Activated CD4-positive, alpha-beta T cell treated with anti-CD3 and anti-CD28 coated beads, Interleukin-2, amount 50 U/mL, for 16 hours (primary cell): ENCODE data around the gene BMP5.
A peak's percentile ranks its signal among the peaks of the same experiment; 100 is the strongest.
"Not testable (repeated sequence)": the region's sequence is repeated elsewhere in the genome, so short reads cannot be mapped to it uniquely, and the experiment has no call there.

Experiments used
- DNase-seq: peaks from one replicate; pipeline ENCODE4 v3.0.0-alpha.2; 2020

BMP5 gene

GRCh38 chr6:55875400-55875799 lies at the start of gene BMP5:
Gene BMP5, minus strand, starts transcription at chr6:55875590. Its CDS starts 725 bp downstream, at chr6:55874865.
- DNase-seq = no peak

DNA sequence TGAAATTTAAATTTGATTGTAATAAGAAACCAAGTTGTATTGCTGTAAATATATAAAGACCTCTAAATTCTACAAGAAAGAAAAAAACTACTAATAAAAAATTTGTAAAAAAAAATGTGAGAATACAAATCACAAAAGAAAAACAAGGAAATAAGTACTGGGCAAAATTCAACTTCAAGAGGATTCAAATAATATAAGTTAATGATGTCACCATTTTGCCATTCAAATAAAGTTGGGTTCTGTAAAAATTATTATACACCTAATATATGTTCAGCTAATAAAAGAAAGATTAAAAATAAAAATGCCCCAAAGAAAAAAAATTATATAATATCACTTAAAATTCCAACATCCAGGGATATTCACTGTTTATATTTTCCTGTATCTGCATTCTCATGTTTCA lies 47.0 kb upstream of the BMP5 start:
- DNase-seq = no peak

GRCh38 chr6:55919716-55920308 lies 44.4 kb upstream of the BMP5 start:
- DNase-seq = no peak

DNA sequence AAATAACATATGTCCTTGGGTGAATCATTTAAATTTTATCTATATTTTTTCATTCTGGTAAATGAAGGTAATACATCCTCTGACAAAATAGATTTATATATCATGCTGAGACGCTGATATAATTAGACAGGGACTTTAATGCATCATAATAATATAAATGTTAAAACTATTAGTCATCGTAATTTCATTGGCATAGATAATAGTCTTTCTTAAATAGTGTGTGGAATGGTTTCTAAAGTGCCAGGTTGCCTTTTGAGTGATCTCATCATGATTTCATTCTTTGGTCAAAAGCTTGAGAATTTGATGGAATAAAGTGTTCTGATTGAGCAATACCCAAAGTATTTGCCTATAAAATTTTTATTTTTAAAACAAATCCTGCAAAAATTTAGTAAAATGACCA lies 43.2 kb upstream of the BMP5 start:
- DNase-seq = no peak

DNA sequence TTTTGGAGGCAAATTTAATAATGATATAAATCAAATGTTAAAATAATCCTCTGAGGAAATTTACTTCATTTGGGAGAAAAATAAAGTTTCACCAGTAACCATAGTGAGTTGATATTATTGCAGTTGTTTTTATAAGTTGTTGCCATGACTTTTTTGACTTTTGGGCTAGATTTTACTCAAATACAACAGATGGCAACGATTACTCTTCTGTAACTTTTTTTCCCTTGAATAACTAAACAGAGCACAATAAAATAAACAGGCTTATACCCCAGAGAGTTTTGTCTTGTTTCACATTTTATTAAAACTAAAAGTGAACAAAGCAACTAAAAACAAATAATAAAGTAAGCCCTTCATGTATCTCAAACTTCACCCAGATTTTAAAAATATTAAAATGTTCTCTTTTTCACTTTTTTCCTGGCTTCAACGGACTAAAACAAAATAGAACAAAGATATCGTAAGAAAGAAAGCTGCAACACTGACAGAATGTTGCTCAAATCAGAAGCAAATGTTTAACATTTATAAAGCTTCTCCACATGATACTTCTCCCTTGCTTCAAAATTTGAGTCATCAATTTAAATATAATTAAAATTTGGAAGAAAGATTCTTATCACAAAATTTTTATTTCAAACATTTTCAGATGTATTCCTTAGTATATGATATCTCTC lies 42.5 kb upstream of the BMP5 start:
- no peak for DNase-seq

GRCh38 chr6:55916188-55916587 lies 40.8 kb upstream of the BMP5 start:
- DNase-seq = no peak

DNA sequence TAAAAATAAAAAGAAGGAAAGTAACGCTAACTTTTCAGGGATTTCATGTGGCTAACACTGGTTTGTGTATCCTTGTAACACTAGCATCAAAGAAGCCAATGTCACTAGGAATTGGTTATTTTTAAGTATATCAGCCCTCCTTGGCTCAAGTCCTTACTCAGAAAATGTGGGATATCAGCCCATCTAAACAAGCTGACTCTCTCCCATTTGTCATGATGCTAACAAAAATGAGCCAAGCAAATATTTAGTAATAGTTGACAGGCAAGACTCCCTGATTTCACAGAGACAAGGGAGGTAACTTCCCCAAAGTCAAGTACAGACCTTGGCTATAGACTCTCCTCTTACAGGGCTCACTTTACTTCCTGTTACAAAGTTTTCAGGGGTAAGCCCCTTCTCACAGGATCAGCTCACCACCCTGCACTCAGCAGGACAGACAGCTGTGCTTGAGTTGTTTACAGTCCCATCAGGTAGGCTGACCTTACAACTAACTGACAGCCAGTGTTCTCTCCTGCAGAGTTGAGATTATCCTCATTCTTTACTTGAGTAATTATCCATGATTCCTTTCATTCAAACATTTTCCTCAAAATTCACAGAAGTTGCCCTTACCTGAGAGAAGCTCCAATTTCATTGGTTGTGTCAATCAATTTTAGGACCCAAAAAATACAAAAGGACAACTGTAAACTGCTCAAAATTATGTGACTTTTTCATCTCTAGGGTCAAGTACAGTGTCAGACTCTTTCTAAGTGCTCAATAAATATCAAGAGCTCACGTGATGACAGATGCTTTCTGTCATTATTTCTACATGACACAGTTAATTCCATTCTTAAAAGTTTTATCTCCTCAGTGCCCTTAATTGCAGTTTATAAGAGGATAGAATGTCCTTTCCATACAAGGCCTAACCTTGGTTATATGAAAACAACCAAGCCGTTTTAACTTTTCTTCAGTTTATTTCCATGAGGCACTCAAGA lies 38.1 kb upstream of the BMP5 start:
- no peak for DNase-seq

- not testable (repeated sequence) for DNase-seq
Measured at GRCh38 chr6:55910466-55910865, 35.1 kb upstream of the BMP5 start.

GRCh38 chr6:55909911-55910310 lies 34.5 kb upstream of the BMP5 start:
- not testable (repeated sequence) for DNase-seq

- DNase-seq = no peak
Measured at GRCh38 chr6:55902796-55903195, 27.4 kb upstream of the BMP5 start.

GRCh38 chr6:55901765-55902270 lies 26.4 kb upstream of the BMP5 start:
- DNase-seq = no peak

DNA sequence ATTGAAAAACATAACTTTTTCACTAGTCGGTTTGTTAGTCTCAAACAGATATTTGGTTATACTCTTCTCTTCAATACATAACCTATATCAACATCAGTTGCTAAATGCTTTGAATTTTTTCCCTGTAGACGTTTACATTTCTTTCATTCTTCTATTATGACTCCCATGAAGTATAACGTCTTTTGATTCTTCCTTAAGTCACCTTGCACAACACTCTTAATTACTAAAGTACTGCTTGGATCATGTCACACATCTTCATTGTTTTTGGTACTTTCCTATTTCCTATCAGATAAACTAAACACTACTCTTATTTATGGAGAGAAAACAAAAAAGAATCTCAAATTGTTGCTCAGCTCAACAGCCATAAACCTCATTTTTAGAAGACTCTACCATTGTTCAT lies 23.0 kb upstream of the BMP5 start:
- DNase-seq = no peak

- DNase-seq = no peak
Measured at GRCh38 chr6:55897346-55897745, 22.0 kb upstream of the BMP5 start.

GRCh38 chr6:55895972-55896730 lies 20.8 kb upstream of the BMP5 start:
- no peak for DNase-seq

- DNase-seq = no peak
Measured at GRCh38 chr6:55892749-55893357, 17.5 kb upstream of the BMP5 start.

- DNase-seq = peak; percentile 29
Measured at GRCh38 chr6:55888917-55889316, 13.5 kb upstream of the BMP5 start.

DNA sequence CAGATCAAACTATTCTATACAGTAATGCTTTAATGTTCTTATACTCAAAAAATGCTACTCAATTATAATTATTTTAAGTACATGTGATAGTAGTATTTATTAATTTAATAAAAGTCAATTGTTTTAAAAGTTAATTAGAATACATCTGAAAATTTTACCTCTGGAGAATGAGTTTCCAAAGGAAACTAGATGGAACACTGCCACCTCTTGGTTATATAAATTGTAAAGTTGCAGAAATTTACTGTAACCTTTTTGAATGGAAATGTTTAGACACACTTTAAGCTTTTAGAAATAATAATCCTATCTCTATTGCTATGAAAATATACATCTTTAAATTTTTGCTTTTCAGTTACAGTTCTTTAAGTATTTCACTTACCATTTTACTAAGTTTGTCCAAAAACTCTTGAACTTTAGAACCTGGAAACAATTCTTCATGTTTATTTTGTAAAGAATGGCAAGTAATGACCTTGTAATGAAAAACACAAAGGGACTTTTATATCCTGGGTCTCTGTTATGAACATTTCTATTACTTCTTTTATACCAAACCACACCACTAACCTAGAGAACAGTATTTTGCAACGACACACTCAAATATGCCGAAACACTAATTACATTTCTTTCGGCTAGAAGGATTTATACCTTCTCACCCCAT lies 10.9 kb upstream of the BMP5 start:
- DNase-seq = peak; percentile 7

GRCh38 chr6:55882718-55883569 lies 7.6 kb upstream of the BMP5 start:
- no peak for DNase-seq

- DNase-seq = no peak
Measured at GRCh38 chr6:55877283-55877682, 1.9 kb upstream of the BMP5 start.

GRCh38 chr6:55874316-55874715 lies 1.1 kb downstream of the BMP5 start:
- DNase-seq = no peak

GRCh38 chr6:55872866-55873265 lies 2.5 kb downstream of the BMP5 start:
- no peak for DNase-seq
